Esophagus muscularis mucosa (tissue), 4 donors: ENCODE results near the gene TTYH2. TPM values are rescaled to one million over a fixed set of nuclear protein-coding genes. Genes with fewer than 3 reads are reported as not detected.

Experiments used
- DNase-seq: peaks from one replicate; pipeline ENCODE4 v3.0.0-alpha.2; 2017; ENCODE audit errors: extremely low spot score
- H3K27ac ChIP-seq, 4 donors: fragments of 200-600 bp; sonication (generic); replicated peaks in 1 of 4; 1 replicate in 3 of 4; 2 replicates in 1 of 4; pipeline ENCODE4 v1.5.1; 2016 to 2019; ENCODE audit warnings: mild to moderate bottlenecking in 1 of 4
- H3K27me3 ChIP-seq, 4 donors: fragments of 200-600 bp; sonication (generic); one replicate each; pipeline versions ENCODE4 v1.5.1 to v1.6.0; 2016 to 2019
- H3K36me3 ChIP-seq, 4 donors: fragments of 200-600 bp; sonication (generic); one replicate each; pipeline ENCODE4 v1.5.1; 2016 to 2019
- H3K4me1 ChIP-seq, 4 donors: fragments of 200-600 bp; sonication (generic); one replicate each; pipeline ENCODE4 v1.5.1; 2016 to 2019
- H3K4me3 ChIP-seq, 4 donors: fragments of 200-600 bp; sonication (generic); 1 replicate in 2 of 4; 2 replicates in 2 of 4; pipeline ENCODE4 v1.5.1; 2016 to 2019; ENCODE audit warnings: mild to moderate bottlenecking in 4 of 4, moderate library complexity in 1 of 4
- H3K9me3 ChIP-seq, 4 donors: fragments of 200-600 bp; sonication (generic); 1 replicate in 3 of 4; 2 replicates in 1 of 4; pipeline ENCODE4 v1.5.1; 2016 to 2019
- EP300 ChIP-seq: sonication (generic); formaldehyde crosslinking; IDR thresholded peaks from one replicate; pipeline ENCODE4 v1.6.1; 2017; ENCODE audit warnings: antibody characterized with exemption
- POLR2A ChIP-seq: fragments of 450-650 bp; IDR thresholded peaks from one replicate; pipeline ENCODE4 v1.6.1; 2017; ENCODE audit warnings: antibody characterized with exemption, moderate library complexity, mild to moderate bottlenecking, low read depth
- POLR2AphosphoS5 ChIP-seq, 2 donors: sonication (generic); formaldehyde crosslinking; IDR thresholded peaks; one replicate each; pipeline ENCODE4 v1.6.1; 2017; ENCODE audit warnings: antibody characterized with exemption in 2 of 2
- WGBS: methylation state at CpG from one replicate; pipeline ENCODE4 v1.1.5; 2018; 5-methylcytosine and 5-hydroxymethylcytosine counted together
- intact Hi-C: fragments of 100-400 bp; cut with DNase I; formaldehyde crosslinking; loops from one replicate; pipeline ENCODE4 v1.15.1; 2023
- total RNA-seq, 4 donors: library from RNA; depleted of rRNA; stranded (reverse); fragments of >200 nt; gene quantifications; one replicate each; pipeline versions ENCODE4 v1.1.0 to v1.2.1, GENCODE V29; 2016
- TF ChIP-seq, protein P1 (sequence below), 3 experiments: fragments of 200-600 bp in 2 of 3; fragments of 450-650 bp in 1 of 3; sonication (generic) in 2 of 3; IDR thresholded peaks; one replicate each; pipeline ENCODE4 v1.5.1; 2017 to 2019; ENCODE audit warnings: antibody characterized with exemption in 3 of 3, mild to moderate bottlenecking in 2 of 3, moderate library complexity in 1 of 3

TTYH2 gene
- total RNA-seq, 4 donors from 2014 or later: 5.8 to 11.3 (median 7.9) TPM

DNA sequence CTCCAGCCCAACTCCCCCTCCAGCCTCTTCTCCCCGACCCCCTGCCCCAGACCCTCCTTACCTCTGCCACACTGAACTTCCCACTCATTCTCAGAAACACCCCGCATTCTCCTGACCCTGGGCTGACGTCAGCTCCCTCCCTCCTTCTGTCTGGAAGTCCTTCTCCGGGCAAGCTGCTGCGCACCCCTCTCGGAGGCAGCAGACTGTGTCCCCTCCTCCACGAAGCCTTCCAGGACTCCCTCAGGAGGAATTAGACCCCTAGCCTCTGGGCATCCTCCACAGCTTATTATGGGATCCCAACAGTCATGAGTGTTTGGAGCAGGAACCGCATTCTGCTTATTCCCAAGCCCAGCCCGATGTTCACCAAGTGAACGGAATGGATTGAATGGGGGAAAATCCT is 13.3 kb upstream of the TTYH2 start:
- H3K27me3 ChIP-seq: peaks cover 0 to 76% (median 10%) of the 10 kb centered on the region in 4 donors
- TF ChIP-seq, protein P1, sequence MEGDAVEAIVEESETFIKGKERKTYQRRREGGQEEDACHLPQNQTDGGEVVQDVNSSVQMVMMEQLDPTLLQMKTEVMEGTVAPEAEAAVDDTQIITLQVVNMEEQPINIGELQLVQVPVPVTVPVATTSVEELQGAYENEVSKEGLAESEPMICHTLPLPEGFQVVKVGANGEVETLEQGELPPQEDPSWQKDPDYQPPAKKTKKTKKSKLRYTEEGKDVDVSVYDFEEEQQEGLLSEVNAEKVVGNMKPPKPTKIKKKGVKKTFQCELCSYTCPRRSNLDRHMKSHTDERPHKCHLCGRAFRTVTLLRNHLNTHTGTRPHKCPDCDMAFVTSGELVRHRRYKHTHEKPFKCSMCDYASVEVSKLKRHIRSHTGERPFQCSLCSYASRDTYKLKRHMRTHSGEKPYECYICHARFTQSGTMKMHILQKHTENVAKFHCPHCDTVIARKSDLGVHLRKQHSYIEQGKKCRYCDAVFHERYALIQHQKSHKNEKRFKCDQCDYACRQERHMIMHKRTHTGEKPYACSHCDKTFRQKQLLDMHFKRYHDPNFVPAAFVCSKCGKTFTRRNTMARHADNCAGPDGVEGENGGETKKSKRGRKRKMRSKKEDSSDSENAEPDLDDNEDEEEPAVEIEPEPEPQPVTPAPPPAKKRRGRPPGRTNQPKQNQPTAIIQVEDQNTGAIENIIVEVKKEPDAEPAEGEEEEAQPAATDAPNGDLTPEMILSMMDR (IDR thresholded peaks at IDR 0.05): no peak
- no peak for TF ChIP-seq POLR2A
- TF ChIP-seq POLR2AphosphoS5 (IDR thresholded peaks at IDR 0.05): no peak
- TF ChIP-seq EP300: no peak
- WGBS: 58% methylated on average over 8 of the region's 10 CpGs

DNA sequence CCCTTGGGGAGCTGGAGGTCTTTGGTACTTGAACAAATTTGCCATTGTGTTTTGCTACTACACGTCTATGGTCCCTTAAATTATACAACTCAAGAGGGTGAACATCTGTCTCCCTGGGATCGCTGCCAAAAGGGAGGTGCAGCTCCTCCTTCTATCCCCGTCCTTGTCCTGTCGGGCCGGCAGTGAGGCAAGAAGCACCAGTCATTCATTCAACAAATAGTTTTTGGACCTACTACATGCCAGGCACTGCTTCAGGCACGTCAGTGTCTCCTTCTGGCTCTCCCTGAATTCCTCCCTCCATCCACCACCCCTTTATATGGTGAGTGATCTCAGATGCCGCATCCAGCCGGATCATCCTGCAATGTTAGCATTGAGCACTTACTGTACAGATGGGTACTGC is 12.1 kb upstream of the TTYH2 start:
- peaks cover 0 to 65% (median 10%) of the 10 kb centered on the region in 4 donors for H3K27me3 ChIP-seq
- intact Hi-C loops: no loop called here
- peaks cover 31 to 41% (median 36%) of the 10 kb centered on the region in 4 donors for H3K4me1 ChIP-seq

More for the DNA sequence above, 13.3 kb upstream of the TTYH2 start:
- Histone ChIP-seq H3K4me3 (no peak overlapping the region), H3K4me1 (peaks cover 19 to 30% (median 24%) of the 10 kb centered on the region in 4 donors), H3K27ac (no peak overlapping the region), H3K36me3 (peaks cover 0 to 11% (median 6%) of the 10 kb centered on the region in 4 donors), H3K9me3 (no peaks in the 10 kb centered on the region)
- no peak for DNase-seq
- intact Hi-C loops: no loop called here

DNA sequence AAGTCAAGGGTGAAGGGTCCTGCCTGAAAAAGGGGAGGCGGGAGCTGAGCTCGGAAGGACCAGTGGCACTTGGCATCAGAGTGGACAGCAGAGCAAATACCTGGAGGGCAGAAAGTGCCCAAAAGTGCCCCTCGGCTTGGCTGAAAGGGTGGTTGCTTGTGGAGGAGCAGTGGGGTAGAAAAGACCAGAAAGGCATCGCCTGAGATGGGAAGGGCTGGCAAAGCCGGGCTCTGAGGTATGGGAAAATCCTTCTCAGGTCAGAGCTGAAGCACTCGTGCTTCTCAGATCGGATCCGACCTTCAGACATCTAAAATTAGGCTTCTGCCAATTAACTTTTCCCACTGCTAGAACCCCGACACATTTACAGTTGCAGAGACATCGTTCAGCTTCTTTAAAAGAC is 11.4 kb upstream of the TTYH2 start:
- Histone ChIP-seq H3K27me3 (peaks cover 0 to 58% (median 10%) of the 10 kb centered on the region in 4 donors), H3K27ac (no peak overlapping the region), H3K9me3 (no peaks in the 10 kb centered on the region), H3K36me3 (peaks cover 0 to 29% (median 22%) of the 10 kb centered on the region in 4 donors), H3K4me3 (no peak overlapping the region), H3K4me1 (peaks cover 34 to 48% (median 43%) of the 10 kb centered on the region in 4 donors)
- no peak for TF ChIP-seq POLR2A
- TF ChIP-seq, protein P1 (IDR thresholded peaks at IDR 0.05): no peak
- TF ChIP-seq EP300: no peak
- no peak for TF ChIP-seq POLR2AphosphoS5 (IDR thresholded peaks at IDR 0.05)
- 87% methylated on average over 10 of the region's 10 CpGs for WGBS
- intact Hi-C loops: no loop called here
- no peak for DNase-seq

More for the DNA sequence above, 12.1 kb upstream of the TTYH2 start:
- Histone ChIP-seq H3K27ac (no peak overlapping the region), H3K4me3 (no peak overlapping the region), H3K9me3 (no peaks in the 10 kb centered on the region), H3K36me3 (peaks cover 0 to 22% (median 17%) of the 10 kb centered on the region in 4 donors)
- WGBS: 36% methylated on average over 8 of the region's 8 CpGs
- TF ChIP-seq, protein P1 (IDR thresholded peaks at IDR 0.05): no peak
- TF ChIP-seq POLR2AphosphoS5 (IDR thresholded peaks at IDR 0.05): no peak
- TF ChIP-seq EP300: no peak
- no peak for TF ChIP-seq POLR2A
- no peak for DNase-seq

DNA sequence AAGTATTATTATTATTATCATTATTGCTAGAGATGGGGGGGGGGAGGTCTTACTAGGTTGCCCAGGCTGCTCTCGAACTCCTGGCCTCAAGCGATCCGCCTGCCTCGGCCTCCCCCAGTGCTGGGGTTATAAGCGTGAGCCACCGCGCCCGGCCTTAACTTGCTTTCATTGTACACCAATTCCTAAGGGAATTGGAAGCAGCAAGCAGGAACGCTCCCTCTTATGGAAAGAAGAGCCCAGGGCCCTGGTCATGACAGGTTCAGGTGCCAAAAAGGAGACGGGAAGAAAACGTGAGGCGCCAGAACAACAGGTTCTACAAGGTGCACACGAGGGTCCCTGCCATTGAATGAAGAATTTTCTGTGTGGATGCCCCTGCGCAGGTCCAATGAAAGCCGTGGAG is 10.4 kb upstream of the TTYH2 start:
- no peak for TF ChIP-seq EP300
- TF ChIP-seq POLR2A: no peak
- TF ChIP-seq, protein P1 (IDR thresholded peaks at IDR 0.05): no peak
- no peak for TF ChIP-seq POLR2AphosphoS5 (IDR thresholded peaks at IDR 0.05)
- no peak overlapping the region for H3K27ac ChIP-seq
- peaks cover 0 to 50% (median 10%) of the 10 kb centered on the region in 4 donors for H3K27me3 ChIP-seq
- DNase-seq: no peak
- peak overlapping the region; percentile 68 to 96 (median 80) for H3K4me3 ChIP-seq
- peaks cover 39 to 58% (median 53%) of the 10 kb centered on the region in 4 donors for H3K4me1 ChIP-seq
- H3K36me3 ChIP-seq: peaks cover 7 to 39% (median 32%) of the 10 kb centered on the region in 4 donors
- no peaks in the 10 kb centered on the region for H3K9me3 ChIP-seq
- WGBS: 33% methylated on average over 15 of the region's 15 CpGs
- intact Hi-C loops: no loop called here
